ENCODE data around the gene PLEKHA7.
"Not testable (repeated sequence)": the region's sequence is repeated elsewhere in the genome, so short reads cannot be mapped to it uniquely, and the experiment has no call there.

PLEKHA7 gene

GRCh38 chr11:16977994-16978315 is 36.3 kb downstream of the PLEKHA7 start:
- no peak for DNase-seq (ENCODE audit: low read depth)

- no peak for DNase-seq (ENCODE audit: low read depth)
Measured at GRCh38 chr11:16977136-16977993, 36.8 kb downstream of the PLEKHA7 start.

GRCh38 chr11:16976379-16976778 is 37.8 kb downstream of the PLEKHA7 start:
- no peak for DNase-seq (ENCODE audit: low read depth)

- DNase-seq (ENCODE audit: low read depth): no peak
Measured at GRCh38 chr11:16975906-16976305, 38.3 kb downstream of the PLEKHA7 start.

GRCh38 chr11:16973338-16973964 is 40.8 kb downstream of the PLEKHA7 start:
- DNase-seq (ENCODE audit: low read depth): no peak

GRCh38 chr11:16969010-16969999 is 44.9 kb downstream of the PLEKHA7 start:
- no peak for DNase-seq (ENCODE audit: low read depth)

- no peak for DNase-seq (ENCODE audit: low read depth)
Measured at GRCh38 chr11:16968196-16968595, 46.0 kb downstream of the PLEKHA7 start.

GRCh38 chr11:16966930-16967671 is 47.1 kb downstream of the PLEKHA7 start:
- DNase-seq (ENCODE audit: low read depth): no peak

GRCh38 chr11:16964501-16964900 is 49.7 kb downstream of the PLEKHA7 start:
- DNase-seq (ENCODE audit: low read depth): no peak

GRCh38 chr11:16963316-16963876 is 50.8 kb downstream of the PLEKHA7 start:
- no peak for DNase-seq (ENCODE audit: low read depth)

GRCh38 chr11:16962589-16962988 is 51.6 kb downstream of the PLEKHA7 start:
- DNase-seq (ENCODE audit: low read depth): not testable (repeated sequence)

- no peak for DNase-seq (ENCODE audit: low read depth)
Measured at GRCh38 chr11:16962146-16962545, 52.1 kb downstream of the PLEKHA7 start.

GRCh38 chr11:16960250-16960649 is 54.0 kb downstream of the PLEKHA7 start:
- DNase-seq (ENCODE audit: low read depth): no peak

- no peak for DNase-seq (ENCODE audit: low read depth)
Measured at GRCh38 chr11:16959602-16960001, 54.6 kb downstream of the PLEKHA7 start.

- DNase-seq (ENCODE audit: low read depth): no peak
Measured at GRCh38 chr11:16958833-16959232, 55.4 kb downstream of the PLEKHA7 start.

- DNase-seq (ENCODE audit: low read depth): no peak
Measured at GRCh38 chr11:16956538-16957153, 57.6 kb downstream of the PLEKHA7 start.

GRCh38 chr11:16953663-16954062 is 60.6 kb downstream of the PLEKHA7 start:
- DNase-seq (ENCODE audit: low read depth): no peak

- DNase-seq (ENCODE audit: low read depth): no peak
Measured at GRCh38 chr11:16946477-16947282, 67.5 kb downstream of the PLEKHA7 start.

GRCh38 chr11:16945671-16946469 is 68.3 kb downstream of the PLEKHA7 start:
- no peak for DNase-seq (ENCODE audit: low read depth)
